Hepatocyte (in vitro differentiated cells): ENCODE measurements around the gene FBXW11. TPM values are rescaled to one million over a fixed set of nuclear protein-coding genes. Genes with fewer than 3 reads are reported as not detected.

Experiments
- DNase-seq: peaks from one replicate; pipeline ENCODE4 v3.0.0-alpha.2; 2016; ENCODE audit warnings: low spot score
- H2AFZ ChIP-seq: fragments of 200-600 bp; sonication (generic); 2 replicates; pipeline ENCODE4 v1.6.0; 2016; ENCODE audit warnings: antibody characterized with exemption, mild to moderate bottlenecking
- H3K27ac ChIP-seq: fragments of 200-600 bp; sonication (generic); 2 replicates; pipeline ENCODE4 v1.5.1; 2016; ENCODE audit warnings: mild to moderate bottlenecking
- H3K27me3 ChIP-seq: fragments of 200-600 bp; sonication (generic); 2 replicates; pipeline ENCODE4 v1.6.1; 2016
- H3K36me3 ChIP-seq: fragments of 200-600 bp; sonication (generic); replicated peaks from 2 replicates; pipeline ENCODE4 v1.5.1; 2016; ENCODE audit warnings: low read depth; ENCODE audit not compliant: insufficient read depth
- H3K4me1 ChIP-seq: fragments of 200-600 bp; sonication (generic); 2 replicates; pipeline ENCODE4 v1.5.1; 2016; ENCODE audit warnings: mild to moderate bottlenecking, moderate library complexity; ENCODE audit not compliant: insufficient read depth
- H3K4me2 ChIP-seq: fragments of 200-600 bp; sonication (generic); 2 replicates; pipeline ENCODE4 v1.6.0; 2016
- H3K4me3 ChIP-seq: fragments of 200-600 bp; sonication (generic); 2 replicates; pipeline ENCODE4 v1.5.1; 2016; ENCODE audit warnings: mild to moderate bottlenecking
- H3K79me2 ChIP-seq: fragments of 200-600 bp; sonication (generic); 2 replicates; pipeline ENCODE4 v1.6.0; 2017; ENCODE audit warnings: mild to moderate bottlenecking
- H3K9me2 ChIP-seq: fragments of 200-600 bp; sonication (generic); replicated peaks from 2 replicates; pipeline ENCODE4 v1.6.0; 2017; ENCODE audit warnings: mild to moderate bottlenecking; ENCODE audit not compliant: insufficient read depth
- H3K9me3 ChIP-seq: fragments of 200-600 bp; sonication (generic); 2 replicates; pipeline ENCODE4 v1.5.1; 2016; ENCODE audit warnings: low read depth, mild to moderate bottlenecking
- H4K20me1 ChIP-seq: fragments of 200-600 bp; sonication (generic); 2 replicates; pipeline ENCODE4 v1.6.0; 2016; ENCODE audit warnings: mild to moderate bottlenecking; ENCODE audit not compliant: insufficient read depth, poor library complexity, severe bottlenecking
- EZH2 ChIP-seq: fragments of 200-600 bp; sonication (generic); IDR thresholded peaks from 2 replicates; pipeline ENCODE4 v1.6.1; 2016; ENCODE audit warnings: antibody characterized with exemption, mild to moderate bottlenecking, borderline replicate concordance
- EZH2phosphoT487 ChIP-seq: fragments of 200-600 bp; sonication (generic); IDR thresholded peaks from one replicate; pipeline ENCODE4 v1.6.1; 2018; ENCODE audit warnings: antibody characterized with exemption, mild to moderate bottlenecking, low read depth, moderate library complexity; ENCODE audit not compliant: unreplicated experiment, severe bottlenecking
- WGBS: methylation state at CpG from one replicate; pipeline ENCODE4 v1.1.6; 2016; ENCODE audit warnings: low lambda C conversion rate; ENCODE audit errors: missing lambda C conversion rate; 5-methylcytosine and 5-hydroxymethylcytosine counted together
- polyA plus RNA-seq: library from polyadenylated mRNA; unstranded; fragments of >200 nt; fragmentation: Nextera tagmentation; extraction: Ambion mirVana; gene quantifications from 2 replicates; pipeline ENCODE4 v1.2.1, GENCODE V29; 2016
- total RNA-seq: library from RNA; depleted of rRNA; stranded (reverse); fragments of >200 nt; gene quantifications from 2 replicates; pipeline ENCODE4 v1.2.3, GENCODE V29; 2014
- TF ChIP-seq, protein P1 (sequence below): fragments of 200-600 bp; sonication (generic); IDR thresholded peaks from 2 replicates; pipeline ENCODE4 v1.5.1; 2016; ENCODE audit warnings: antibody characterized with exemption, mild to moderate bottlenecking; ENCODE audit not compliant: poor library complexity

FBXW11 gene
- total and polyA plus RNA-seq, 2 experiments from 2014 or later, result 38.0 to 73.4 TPM

DNA sequence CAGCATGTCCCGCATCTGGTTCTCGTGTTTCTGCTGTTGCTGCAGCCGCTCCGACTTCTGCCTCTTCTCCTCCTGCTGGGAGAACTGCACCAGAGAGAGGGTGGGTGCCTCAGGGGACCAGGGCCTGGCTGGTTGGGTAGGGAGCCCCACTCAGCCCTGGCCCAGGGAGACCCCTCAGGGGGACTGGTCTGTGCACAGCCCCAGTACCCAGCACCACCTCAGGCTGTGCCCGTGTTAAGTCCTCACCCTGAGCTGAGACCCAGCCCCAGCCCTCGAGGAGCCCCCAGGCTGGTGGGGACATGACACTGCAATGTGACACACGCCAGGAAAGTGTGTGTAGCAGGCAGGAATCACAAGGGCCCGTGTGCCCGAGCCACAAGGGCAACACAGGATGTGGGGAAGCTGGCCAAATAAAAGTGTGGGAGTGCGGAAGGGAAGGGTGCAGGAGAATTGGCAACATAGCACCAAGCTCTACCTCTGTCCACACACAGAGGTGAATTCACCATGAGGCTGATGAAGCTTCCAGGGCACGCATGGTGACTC lies 48.2 kb upstream of the FBXW11 start:
- H3K27me3 ChIP-seq, result no peaks in the 10 kb centered on the region
- no peak overlapping the region for H3K27ac ChIP-seq
- no peaks in the 10 kb centered on the region for H3K9me3 ChIP-seq
- no peak overlapping the region for H2AFZ ChIP-seq
- H3K9me2 ChIP-seq, result no peaks in the 10 kb centered on the region
- H3K79me2 ChIP-seq, result no peaks in the 10 kb centered on the region
- no peaks in the 10 kb centered on the region for H3K36me3 ChIP-seq
- H4K20me1 ChIP-seq, result no peaks in the 10 kb centered on the region
- DNase-seq, result no peak
- no peak overlapping the region for H3K4me3 ChIP-seq
- TF ChIP-seq EZH2 (no peak), EZH2phosphoT487 (no peak)
- TF ChIP-seq, protein P1, sequence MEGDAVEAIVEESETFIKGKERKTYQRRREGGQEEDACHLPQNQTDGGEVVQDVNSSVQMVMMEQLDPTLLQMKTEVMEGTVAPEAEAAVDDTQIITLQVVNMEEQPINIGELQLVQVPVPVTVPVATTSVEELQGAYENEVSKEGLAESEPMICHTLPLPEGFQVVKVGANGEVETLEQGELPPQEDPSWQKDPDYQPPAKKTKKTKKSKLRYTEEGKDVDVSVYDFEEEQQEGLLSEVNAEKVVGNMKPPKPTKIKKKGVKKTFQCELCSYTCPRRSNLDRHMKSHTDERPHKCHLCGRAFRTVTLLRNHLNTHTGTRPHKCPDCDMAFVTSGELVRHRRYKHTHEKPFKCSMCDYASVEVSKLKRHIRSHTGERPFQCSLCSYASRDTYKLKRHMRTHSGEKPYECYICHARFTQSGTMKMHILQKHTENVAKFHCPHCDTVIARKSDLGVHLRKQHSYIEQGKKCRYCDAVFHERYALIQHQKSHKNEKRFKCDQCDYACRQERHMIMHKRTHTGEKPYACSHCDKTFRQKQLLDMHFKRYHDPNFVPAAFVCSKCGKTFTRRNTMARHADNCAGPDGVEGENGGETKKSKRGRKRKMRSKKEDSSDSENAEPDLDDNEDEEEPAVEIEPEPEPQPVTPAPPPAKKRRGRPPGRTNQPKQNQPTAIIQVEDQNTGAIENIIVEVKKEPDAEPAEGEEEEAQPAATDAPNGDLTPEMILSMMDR, result no peak
- WGBS, result 91% methylated on average over 10 of the region's 11 CpGs
- H3K4me2 ChIP-seq, result no peak overlapping the region
- H3K4me1 ChIP-seq, result no peaks in the 10 kb centered on the region

DNA sequence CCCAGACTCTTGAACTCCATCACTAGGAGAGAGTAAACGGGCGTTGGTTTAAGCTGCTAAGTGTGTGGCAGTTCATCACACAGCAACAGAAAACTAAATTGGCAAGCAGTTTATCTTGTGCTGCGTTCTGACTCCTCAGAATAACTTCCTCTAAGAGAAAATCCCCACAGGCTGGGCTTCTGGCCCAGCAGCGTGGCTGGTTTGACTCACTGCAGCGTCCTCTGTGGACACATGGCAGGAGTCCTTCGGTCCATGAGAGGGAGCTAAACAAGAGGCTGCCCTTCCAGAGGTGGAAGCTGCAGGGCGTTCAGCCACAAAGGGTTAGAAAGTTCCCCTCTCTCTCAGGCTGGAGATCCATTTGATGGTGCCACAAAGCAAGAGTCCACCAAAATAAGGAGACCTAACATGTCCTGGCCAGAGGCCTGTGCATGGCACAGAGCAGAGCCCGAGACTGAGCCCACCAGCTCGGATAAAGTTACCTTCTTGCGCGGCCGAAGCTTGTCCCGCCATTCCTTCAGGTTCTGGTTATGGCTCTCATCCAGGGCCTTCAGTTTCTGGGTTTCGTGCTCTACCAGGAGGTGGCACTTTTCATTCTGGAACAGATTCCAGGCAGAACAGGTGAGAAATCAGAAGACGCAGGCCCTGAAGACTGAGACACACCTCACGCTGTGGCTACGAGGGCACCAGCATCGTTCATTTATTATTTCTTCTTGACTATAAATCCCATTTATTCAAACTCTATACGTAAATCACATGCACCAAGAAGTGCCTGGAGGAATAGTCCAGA lies 46.2 kb upstream of the FBXW11 start:
- Histone ChIP-seq H3K4me2 (no peak overlapping the region), H3K79me2 (no peaks in the 10 kb centered on the region)

DNA sequence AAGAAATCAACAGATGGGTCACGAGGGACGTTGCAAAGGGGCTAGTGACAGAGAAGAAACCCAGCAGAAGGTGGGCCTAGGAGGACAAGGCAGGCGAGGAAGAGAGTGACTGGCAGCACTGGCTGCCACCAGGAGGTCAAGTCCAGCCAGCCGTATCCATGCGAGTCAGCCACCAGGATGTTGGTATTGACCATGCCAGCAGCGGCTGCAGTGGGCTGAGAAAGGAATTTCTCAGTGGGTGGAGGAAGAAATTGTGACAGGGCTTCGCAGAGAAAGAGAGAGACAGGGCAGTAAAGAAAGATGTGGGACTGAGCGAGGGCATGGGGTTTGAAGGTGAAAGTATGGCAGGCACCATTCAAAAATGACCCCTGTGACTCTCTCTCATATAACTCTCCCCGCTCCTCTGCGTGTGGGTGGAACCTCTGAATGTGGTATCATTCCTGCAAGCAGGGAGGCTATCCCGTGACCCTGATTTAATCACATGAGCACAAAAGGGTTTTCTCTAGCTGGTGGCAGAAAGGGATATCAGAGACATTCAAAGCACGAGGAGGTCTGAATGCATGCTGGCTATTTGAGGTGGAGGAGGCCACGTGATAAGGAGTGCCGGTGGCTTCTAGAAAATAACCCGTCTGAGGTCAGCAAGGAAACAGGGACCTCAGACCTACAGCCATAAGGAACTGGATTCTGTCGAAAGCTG lies 45.4 kb upstream of the FBXW11 start:
- DNase-seq, result no peak
- Histone ChIP-seq H3K9me2 (no peaks in the 10 kb centered on the region), H3K27ac (no peak overlapping the region), H3K9me3 (no peaks in the 10 kb centered on the region), H3K79me2 (no peaks in the 10 kb centered on the region), H3K4me1 (no peaks in the 10 kb centered on the region), H3K4me3 (no peak overlapping the region), H2AFZ (no peak overlapping the region), H3K36me3 (no peaks in the 10 kb centered on the region), H3K4me2 (no peak overlapping the region), H3K27me3 (no peaks in the 10 kb centered on the region), H4K20me1 (no peaks in the 10 kb centered on the region)
- 94% methylated on average over 16 of the region's 16 CpGs for WGBS
- TF ChIP-seq EZH2 (no peak), EZH2phosphoT487 (no peak)
- TF ChIP-seq, protein P1, result no peak

More for the DNA sequence above, 46.2 kb upstream of the FBXW11 start:
- Histone ChIP-seq H3K9me2 (no peaks in the 10 kb centered on the region), H2AFZ (no peak overlapping the region), H3K36me3 (no peaks in the 10 kb centered on the region), H3K27me3 (no peaks in the 10 kb centered on the region), H3K9me3 (no peaks in the 10 kb centered on the region), H3K27ac (no peak overlapping the region), H4K20me1 (no peaks in the 10 kb centered on the region), H3K4me3 (no peak overlapping the region), H3K4me1 (no peaks in the 10 kb centered on the region)
- DNase-seq, result no peak
- TF ChIP-seq, protein P1, result no peak
- TF ChIP-seq EZH2 (no peak), EZH2phosphoT487 (no peak)
- WGBS, result 93% methylated on average over 19 of the region's 19 CpGs
